Epithelial cell of esophagus (primary cell): ENCODE data around the gene DNASE1L2.

Experiments
- DNase-seq: peaks from one replicate; pipeline ENCODE4 v3.0.0; 2010; ENCODE audit warnings: low read depth
- H3K4me3 ChIP-seq: 2 replicates; pipeline ENCODE4 v1.5.1; 2011; ENCODE audit warnings: mild to moderate bottlenecking, low read length, control low read depth
- TF ChIP-seq, protein P1 (sequence below): IDR thresholded peaks from 2 replicates; pipeline ENCODE4 v1.5.1; 2011; ENCODE audit warnings: low read depth, mild to moderate bottlenecking, low read length, control low read depth, inconsistent platforms; ENCODE audit not compliant: insufficient read depth; ENCODE audit errors: missing control alignments

DNASE1L2 gene

DNA sequence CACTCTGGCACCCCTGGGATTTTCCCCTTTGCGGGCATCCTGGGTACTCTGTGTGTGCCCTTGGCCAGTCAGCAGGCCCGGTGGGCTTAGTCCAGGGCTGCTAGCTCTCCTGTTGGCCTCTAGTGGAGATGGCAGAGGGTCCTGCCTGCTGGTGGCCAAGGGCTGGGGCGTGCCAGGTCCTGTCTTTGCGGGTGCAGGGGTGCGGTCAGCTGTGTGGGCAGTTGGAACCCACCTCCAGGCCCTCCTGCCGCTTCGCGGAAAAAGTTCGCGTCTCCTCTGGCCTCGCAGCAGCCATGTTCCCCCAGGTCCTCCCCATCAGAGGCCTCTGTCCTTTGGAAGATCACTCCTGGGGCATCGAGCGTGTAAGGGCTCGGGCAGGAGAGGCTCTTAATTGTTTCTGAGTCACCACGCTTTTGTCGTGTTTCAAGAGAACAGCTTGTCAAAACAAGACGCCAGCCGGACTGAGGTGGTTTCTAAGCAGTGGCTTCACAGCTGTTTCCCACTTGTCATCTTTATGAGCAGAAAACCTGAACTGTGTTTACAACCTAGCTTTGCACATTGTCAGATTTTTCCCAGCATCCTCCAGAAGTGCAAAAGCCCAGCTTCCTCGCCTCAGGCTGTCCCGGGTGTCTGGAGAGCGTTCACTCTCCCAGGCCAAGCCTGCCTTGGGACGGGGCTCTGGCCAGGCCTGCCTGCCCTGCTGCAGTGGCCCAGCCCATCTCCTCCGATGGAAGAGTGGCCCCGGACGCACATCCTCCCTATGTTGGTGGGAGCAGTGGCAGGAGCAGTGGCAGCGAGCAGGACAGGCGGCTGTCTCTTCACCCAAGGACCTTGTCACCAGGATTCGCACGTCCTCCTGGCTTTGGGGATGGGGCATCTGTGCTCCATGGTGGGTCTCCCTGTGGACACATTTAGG, 5.0 kb upstream of the DNASE1L2 start:
- DNase-seq = peak; percentile 84
- TF ChIP-seq, protein P1, sequence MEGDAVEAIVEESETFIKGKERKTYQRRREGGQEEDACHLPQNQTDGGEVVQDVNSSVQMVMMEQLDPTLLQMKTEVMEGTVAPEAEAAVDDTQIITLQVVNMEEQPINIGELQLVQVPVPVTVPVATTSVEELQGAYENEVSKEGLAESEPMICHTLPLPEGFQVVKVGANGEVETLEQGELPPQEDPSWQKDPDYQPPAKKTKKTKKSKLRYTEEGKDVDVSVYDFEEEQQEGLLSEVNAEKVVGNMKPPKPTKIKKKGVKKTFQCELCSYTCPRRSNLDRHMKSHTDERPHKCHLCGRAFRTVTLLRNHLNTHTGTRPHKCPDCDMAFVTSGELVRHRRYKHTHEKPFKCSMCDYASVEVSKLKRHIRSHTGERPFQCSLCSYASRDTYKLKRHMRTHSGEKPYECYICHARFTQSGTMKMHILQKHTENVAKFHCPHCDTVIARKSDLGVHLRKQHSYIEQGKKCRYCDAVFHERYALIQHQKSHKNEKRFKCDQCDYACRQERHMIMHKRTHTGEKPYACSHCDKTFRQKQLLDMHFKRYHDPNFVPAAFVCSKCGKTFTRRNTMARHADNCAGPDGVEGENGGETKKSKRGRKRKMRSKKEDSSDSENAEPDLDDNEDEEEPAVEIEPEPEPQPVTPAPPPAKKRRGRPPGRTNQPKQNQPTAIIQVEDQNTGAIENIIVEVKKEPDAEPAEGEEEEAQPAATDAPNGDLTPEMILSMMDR = no peak

DNA sequence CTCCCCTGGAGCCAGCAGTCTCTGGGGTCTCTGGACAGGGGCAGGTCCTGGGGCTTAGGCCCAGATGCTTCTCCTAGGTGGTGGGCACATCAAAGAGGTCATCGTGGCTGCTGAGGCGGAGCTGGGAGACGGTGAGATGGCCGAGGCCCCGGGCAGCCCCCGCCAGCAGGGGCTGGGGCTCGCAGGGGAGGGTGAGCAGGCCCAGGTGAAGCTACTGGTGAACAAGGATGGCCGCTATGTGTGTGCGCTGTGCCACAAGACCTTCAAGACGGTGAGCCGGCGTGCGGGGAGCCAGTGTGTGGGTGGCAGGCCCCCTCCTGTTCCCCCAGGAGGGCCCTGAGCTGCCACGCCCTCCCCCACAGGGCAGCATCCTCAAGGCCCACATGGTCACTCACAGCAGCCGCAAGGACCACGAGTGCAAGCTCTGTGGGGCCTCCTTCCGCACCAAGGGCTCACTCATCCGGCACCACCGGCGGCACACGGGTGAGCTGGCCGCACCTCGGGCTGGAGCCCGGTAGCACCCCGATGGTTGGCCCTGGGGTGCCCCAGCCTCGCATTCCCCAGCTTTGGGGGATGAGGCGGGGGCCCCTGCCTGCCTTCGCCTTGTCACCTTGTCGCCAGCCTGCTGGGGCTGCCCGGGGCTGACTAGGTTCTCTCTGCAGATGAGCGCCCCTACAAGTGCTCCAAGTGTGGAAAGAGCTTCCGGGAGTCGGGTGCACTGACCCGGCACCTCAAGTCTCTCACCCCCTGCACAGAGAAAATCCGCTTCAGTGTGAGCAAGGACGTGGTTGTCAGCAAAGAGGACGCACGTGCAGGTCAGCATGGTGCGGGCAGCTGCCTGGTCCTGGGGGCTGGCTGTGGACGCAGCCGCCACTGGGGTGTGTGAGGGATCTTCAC, 3.9 kb upstream of the DNASE1L2 start:
- no peak for DNase-seq
- no peak overlapping the region for H3K4me3 ChIP-seq
- TF ChIP-seq, protein P1 = no peak

More for the DNA sequence above, 5.0 kb upstream of the DNASE1L2 start:
- H3K4me3 ChIP-seq = no peak overlapping the region

DNA sequence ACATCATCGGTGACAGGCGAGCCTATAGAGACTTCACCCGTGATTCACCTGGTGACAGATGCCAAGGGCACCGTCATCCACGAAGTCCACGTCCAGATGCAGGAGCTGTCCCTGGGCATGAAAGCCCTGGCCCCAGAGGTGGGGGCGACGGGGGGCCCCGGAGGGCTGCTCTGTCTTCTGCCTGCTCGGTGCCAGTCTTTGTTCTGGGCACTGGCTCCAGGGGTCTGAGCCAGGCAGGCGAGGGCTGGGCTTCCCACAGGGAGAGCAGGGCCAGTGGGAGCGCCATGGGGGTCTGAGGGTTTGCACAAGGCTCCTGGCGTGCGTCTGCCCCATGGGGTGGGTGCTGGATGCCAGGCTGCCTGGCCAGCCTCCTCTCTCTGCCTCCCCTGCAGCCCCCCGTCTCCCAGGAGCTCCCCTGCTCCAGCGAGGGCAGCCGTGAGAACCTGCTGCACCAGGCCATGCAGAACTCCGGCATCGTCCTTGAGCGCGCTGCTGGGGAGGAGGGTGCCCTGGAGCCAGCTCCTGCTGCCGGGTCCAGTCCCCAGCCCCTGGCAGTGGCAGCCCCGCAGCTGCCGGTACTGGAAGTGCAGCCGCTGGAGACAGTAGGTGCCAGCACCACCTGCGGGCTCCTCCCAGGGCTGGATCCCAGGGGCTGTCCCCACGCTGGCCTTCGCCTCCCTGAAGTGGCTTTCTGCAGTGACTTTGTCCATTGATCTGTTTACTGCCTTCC, 3.0 kb upstream of the DNASE1L2 start:
- TF ChIP-seq, protein P1 = no peak
- no peak for DNase-seq
- H3K4me3 ChIP-seq = no peak overlapping the region

DNA sequence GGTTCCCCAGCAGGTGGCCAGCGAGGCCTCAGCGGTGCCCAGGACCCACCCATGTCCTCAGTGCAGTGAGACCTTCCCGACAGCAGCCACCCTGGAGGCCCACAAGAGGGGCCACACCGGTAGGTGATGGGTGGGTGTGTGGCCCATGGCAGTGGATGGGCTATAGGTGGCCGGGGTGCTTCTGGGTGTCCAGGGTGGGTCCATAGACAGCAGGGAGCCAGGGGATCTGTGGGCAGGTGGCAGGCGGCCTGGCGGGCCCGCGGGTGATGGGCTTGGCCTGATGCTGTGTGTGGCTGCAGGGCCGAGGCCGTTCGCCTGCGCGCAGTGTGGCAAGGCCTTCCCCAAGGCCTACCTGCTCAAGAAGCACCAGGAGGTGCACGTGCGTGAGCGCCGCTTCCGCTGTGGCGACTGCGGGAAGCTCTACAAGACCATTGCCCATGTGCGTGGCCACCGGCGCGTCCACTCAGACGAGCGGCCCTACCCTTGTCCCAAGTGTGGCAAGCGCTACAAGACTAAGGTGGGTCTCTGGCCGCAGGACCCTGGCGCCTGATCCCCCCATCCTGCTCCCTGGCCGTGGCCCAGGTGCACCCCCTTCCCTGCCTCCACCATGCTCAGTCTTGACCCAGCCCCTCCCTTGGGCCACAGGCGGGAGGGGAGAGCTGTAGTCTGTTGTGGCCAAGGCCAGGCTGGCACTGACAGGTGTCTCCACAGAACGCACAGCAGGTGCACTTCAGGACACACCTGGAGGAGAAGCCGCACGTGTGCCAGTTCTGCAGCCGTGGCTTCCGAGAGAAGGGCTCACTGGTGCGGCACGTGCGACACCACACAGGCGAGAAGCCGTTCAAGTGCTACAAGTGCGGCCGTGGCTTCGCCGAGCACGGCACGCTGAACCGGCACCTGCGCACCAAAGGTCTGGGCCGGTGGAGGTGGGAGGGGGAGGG, 2.1 kb upstream of the DNASE1L2 start:
- no peak overlapping the region for H3K4me3 ChIP-seq
- no peak for DNase-seq
- TF ChIP-seq, protein P1 = no peak

DNA sequence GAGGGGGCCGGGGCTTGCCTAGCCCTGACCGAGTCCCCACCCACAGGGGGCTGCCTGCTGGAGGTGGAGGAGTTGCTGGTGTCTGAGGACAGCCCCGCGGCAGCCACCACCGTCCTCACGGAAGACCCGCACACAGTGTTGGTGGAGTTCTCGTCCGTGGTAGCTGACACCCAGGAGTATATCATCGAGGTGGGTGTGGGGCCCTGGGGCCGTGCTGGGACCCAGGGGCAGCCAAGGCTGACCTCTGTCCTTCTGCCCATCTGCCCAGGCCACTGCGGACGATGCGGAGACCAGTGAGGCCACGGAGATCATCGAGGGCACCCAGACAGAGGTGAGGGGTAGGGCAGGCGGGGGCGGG, 1.5 kb upstream of the DNASE1L2 start:
- no peak for DNase-seq
- H3K4me3 ChIP-seq = no peak overlapping the region
- TF ChIP-seq, protein P1 = no peak

DNA sequence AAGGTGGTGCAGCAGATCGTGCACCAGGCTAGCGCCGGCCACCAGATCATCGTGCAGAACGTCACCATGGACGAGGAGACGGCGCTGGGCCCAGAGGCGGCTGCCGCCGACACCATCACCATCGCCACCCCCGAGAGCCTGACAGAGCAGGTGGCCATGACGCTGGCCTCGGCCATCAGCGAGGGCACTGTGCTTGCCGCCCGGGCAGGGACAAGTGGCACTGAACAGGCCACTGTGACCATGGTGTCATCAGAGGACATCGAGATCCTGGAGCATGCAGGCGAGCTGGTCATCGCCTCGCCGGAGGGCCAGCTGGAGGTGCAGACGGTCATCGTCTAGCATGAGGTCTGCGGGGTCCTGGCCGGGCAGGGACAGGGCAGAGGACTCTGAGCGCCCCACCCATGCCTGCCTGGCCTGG, 1.0 kb upstream of the DNASE1L2 start:
- TF ChIP-seq, protein P1 = no peak
- H3K4me3 ChIP-seq = no peak overlapping the region
- DNase-seq = no peak
